ENCODE data around the gene CLEC16A.

- no peak for TF ChIP-seq CTCF (IDR thresholded peaks at IDR 0.05)
- TF ChIP-seq EZH2 (IDR thresholded peaks at IDR 0.05) = no peak
These were observed 174.1 kb downstream of the CLEC16A start for GRCh38 chr16:11118479-11118878.
